GM19239 (cell line): ENCODE measurements around the gene NOMO2.
"Not testable (repeated sequence)": the region's sequence is repeated elsewhere in the genome, so short reads cannot be mapped to it uniquely, and the experiment has no call there.

ENCODE experiments used
- DNase-seq: peaks from one replicate; pipeline ENCODE4 v3.0.0; 2011; ENCODE audit warnings: low spot score; ENCODE audit not compliant: insufficient read length
- FAIRE-seq: peaks from 2 replicates; lab custom pipeline; 2011; peaks lifted over from hg19 to GRCh38; lab: Jason Lieb, UNC

Gene NOMO2

GRCh38 chr16:18561727-18562314 is at the start of gene NOMO2:
Gene NOMO2 (minus strand): TSS chr16:18562097. CDS start chr16:18562040, 57 bp downstream.
- FAIRE-seq, DNase-seq: not testable (repeated sequence)

GRCh38 chr16:18610147-18610803 is 48.4 kb upstream of the NOMO2 start:
- not testable (repeated sequence) for FAIRE-seq, DNase-seq

GRCh38 chr16:18608271-18608670 is 46.4 kb upstream of the NOMO2 start:
- not testable (repeated sequence) for DNase-seq, FAIRE-seq

- DNase-seq, FAIRE-seq: not testable (repeated sequence)
Observed at GRCh38 chr16:18603572-18604246, 41.8 kb upstream of the NOMO2 start.

- DNase-seq, FAIRE-seq: not testable (repeated sequence)
Observed at GRCh38 chr16:18598582-18598981, 36.7 kb upstream of the NOMO2 start.

GRCh38 chr16:18597734-18598133 is 35.8 kb upstream of the NOMO2 start:
- DNase-seq, FAIRE-seq: not testable (repeated sequence)

- not testable (repeated sequence) for FAIRE-seq, DNase-seq
Observed at GRCh38 chr16:18597319-18597718, 35.4 kb upstream of the NOMO2 start.

GRCh38 chr16:18595796-18596195 is 33.9 kb upstream of the NOMO2 start:
- not testable (repeated sequence) for DNase-seq

GRCh38 chr16:18594880-18595279 is 33.0 kb upstream of the NOMO2 start:
- not testable (repeated sequence) for DNase-seq, FAIRE-seq

More at GRCh38 chr16:18595796-18596195, 33.9 kb upstream of the NOMO2 start:
- not testable (repeated sequence) for FAIRE-seq

GRCh38 chr16:18593904-18594303 is 32.0 kb upstream of the NOMO2 start:
- not testable (repeated sequence) for FAIRE-seq, DNase-seq

GRCh38 chr16:18592982-18593381 is 31.1 kb upstream of the NOMO2 start:
- FAIRE-seq, DNase-seq: not testable (repeated sequence)

- FAIRE-seq = peak; percentile 40
- DNase-seq = not testable (repeated sequence)
Observed at GRCh38 chr16:18591908-18592307, 30.0 kb upstream of the NOMO2 start.

GRCh38 chr16:18591441-18591840 is 29.5 kb upstream of the NOMO2 start:
- not testable (repeated sequence) for DNase-seq, FAIRE-seq

- FAIRE-seq, DNase-seq: not testable (repeated sequence)
Observed at GRCh38 chr16:18589806-18590205, 27.9 kb upstream of the NOMO2 start.

GRCh38 chr16:18586560-18587540 is 25.0 kb upstream of the NOMO2 start:
- not testable (repeated sequence) for FAIRE-seq, DNase-seq

- FAIRE-seq, DNase-seq: not testable (repeated sequence)
Observed at GRCh38 chr16:18585789-18586188, 23.9 kb upstream of the NOMO2 start.

- FAIRE-seq (no peak), DNase-seq (no peak)
Observed at GRCh38 chr16:18582902-18583301, 21.0 kb upstream of the NOMO2 start.

- not testable (repeated sequence) for FAIRE-seq, DNase-seq
Observed at GRCh38 chr16:18580396-18580795, 18.5 kb upstream of the NOMO2 start.

- not testable (repeated sequence) for DNase-seq, FAIRE-seq
Observed at GRCh38 chr16:18579261-18579660, 17.4 kb upstream of the NOMO2 start.
